HG02981 (cell line): Measurements from ENCODE around the gene CRACR2A.

ENCODE experiments used
- ATAC-seq: cut with Tn5 transposase; IDR thresholded peaks from one replicate; pipeline ENCODE4 v1.9.1; 2021; ENCODE audit warnings: mild to moderate bottlenecking, moderate library complexity; ENCODE audit not compliant: unreplicated experiment

CRACR2A gene

DNA sequence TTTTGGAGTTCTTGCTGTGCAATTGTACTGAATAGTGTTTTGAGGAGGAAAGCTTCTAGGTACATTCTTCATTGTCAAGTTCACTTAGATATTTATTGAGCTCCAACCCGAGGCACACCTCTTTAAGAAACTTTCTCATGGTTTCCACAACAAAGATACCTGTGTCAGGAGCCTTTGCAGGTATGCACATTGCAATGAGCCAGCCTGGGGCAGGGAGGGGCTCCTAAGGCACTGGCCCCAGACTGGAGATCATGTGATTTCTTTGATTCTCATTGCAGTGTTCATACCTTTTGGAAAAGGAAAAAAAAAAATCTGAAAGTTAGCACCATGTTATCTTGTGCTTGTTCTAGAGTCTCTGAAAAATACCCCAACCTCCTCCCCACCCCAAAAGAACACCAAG is 181.6 kb downstream of the CRACR2A start:
- no peak for ATAC-seq

DNA sequence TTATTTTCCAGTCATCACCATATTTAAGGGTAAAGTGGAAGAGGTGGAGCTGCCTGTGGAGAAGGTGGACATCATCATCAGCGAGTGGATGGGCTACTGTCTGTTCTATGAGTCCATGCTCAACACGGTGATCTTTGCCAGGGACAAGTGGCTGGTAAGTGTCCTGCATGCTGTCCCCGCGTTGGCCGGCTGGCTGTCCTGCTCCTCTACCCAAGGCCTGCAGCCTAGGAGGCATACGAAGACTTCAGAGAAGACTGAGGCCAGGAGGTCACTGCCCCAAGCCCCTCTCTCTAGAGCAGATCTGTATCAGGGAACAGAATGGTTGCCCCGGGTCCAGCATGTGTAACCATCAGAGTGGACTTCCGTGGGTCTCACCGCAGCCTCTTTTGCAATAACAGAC is 184.2 kb downstream of the CRACR2A start:
- ATAC-seq = no peak

DNA sequence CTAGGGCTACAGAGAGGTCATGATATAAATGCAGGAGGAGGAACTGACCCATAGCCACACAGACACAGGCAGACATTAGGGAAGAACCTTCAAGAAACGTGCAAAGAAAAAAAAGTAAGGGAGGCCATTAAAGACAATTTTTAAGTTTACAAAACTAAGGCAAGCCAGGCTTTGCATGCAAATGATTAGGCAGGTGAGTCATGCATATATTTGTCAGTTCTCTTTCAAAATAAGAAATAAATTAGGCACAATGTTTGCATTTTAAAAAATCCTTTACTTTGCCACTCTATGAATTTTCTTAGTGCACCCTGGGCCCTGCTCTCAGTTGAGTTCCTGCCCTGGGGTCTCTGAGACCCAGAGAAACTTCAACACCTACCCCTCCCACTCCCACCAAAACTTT is 186.9 kb downstream of the CRACR2A start:
- ATAC-seq = no peak
